CD8-positive, alpha-beta memory T cell (primary cell): ENCODE results near the gene POLR3F. TPM values are rescaled to one million over a fixed set of nuclear protein-coding genes. Genes with fewer than 3 reads are reported as not detected.
"Not testable (repeated sequence)": the region's sequence is repeated elsewhere in the genome, so short reads cannot be mapped to it uniquely, and the experiment has no call there.

ENCODE experiments used
- CTCF ChIA-PET: fragments of 350-600 bp; sonication (Branson Sonifier 250); formaldehyde crosslinking; loops from one replicate; lab custom pipeline; 2021; ENCODE audit warnings: antibody characterized with exemption; lab: Charles Lee
- POLR2A ChIA-PET: fragments of 350-600 bp; sonication (Branson Sonifier 250); formaldehyde crosslinking; loops from one replicate; lab custom pipeline; 2021; ENCODE audit warnings: antibody characterized with exemption; lab: Charles Lee
- DNase-seq, 5 donors: peaks; one replicate each; pipeline versions ENCODE4 v3.0.0 to v3.0.0-alpha.2; 2020 to 2022; ENCODE audit warnings: mixed read lengths in 1 of 5
- H3K27ac ChIP-seq: one replicate; pipeline ENCODE4 v1.7.0; 2013; ENCODE audit warnings: low read depth, mild to moderate bottlenecking, low read length, moderate library complexity
- H3K27me3 ChIP-seq: 2 replicates; pipeline ENCODE4 v1.7.0; 2013; ENCODE audit warnings: low read length, mild to moderate bottlenecking; ENCODE audit not compliant: insufficient read depth, poor library complexity, severe bottlenecking
- H3K36me3 ChIP-seq: 2 replicates; pipeline ENCODE4 v1.7.0; 2013; ENCODE audit warnings: mild to moderate bottlenecking, low read length, moderate library complexity; ENCODE audit not compliant: insufficient read depth
- H3K4me1 ChIP-seq: 2 replicates; pipeline ENCODE4 v1.7.0; 2013; ENCODE audit warnings: mild to moderate bottlenecking, low read length, moderate library complexity; ENCODE audit not compliant: insufficient read depth
- H3K4me3 ChIP-seq: 2 replicates; pipeline ENCODE4 v1.7.0; 2013; ENCODE audit warnings: mild to moderate bottlenecking, low read length
- H3K9me3 ChIP-seq: 2 replicates; pipeline ENCODE4 v1.7.0; 2013; ENCODE audit warnings: mild to moderate bottlenecking, low read length
- H3K27ac Mint-ChIP-seq, 8 donors: one replicate each; pipeline ENCODE4 v1.8.0; 2020 to 2021; ENCODE audit warnings: mixed read lengths in 8 of 8, mild to moderate bottlenecking in 6 of 8, inconsistent platforms in 3 of 8, moderate library complexity in 3 of 8
- H3K27me3 Mint-ChIP-seq, 2 donors: one replicate each; pipeline ENCODE4 v1.8.0; 2020 to 2021; ENCODE audit warnings: mixed read lengths in 2 of 2, mild to moderate bottlenecking in 1 of 2, moderate library complexity in 1 of 2
- H3K36me3 Mint-ChIP-seq, 3 donors: one replicate each; pipeline ENCODE4 v1.8.0; 2020 to 2021; ENCODE audit warnings: mixed read lengths in 3 of 3, inconsistent platforms in 1 of 3, mild to moderate bottlenecking in 1 of 3
- H3K4me1 Mint-ChIP-seq, 3 donors: one replicate each; pipeline ENCODE4 v1.8.0; 2020 to 2021; ENCODE audit warnings: mixed read lengths in 3 of 3, inconsistent platforms in 1 of 3, mild to moderate bottlenecking in 1 of 3
- H3K4me3 Mint-ChIP-seq, 7 donors: one replicate each; pipeline ENCODE4 v1.8.0; 2020 to 2021; ENCODE audit warnings: mixed read lengths in 7 of 7, mild to moderate bottlenecking in 6 of 7, moderate library complexity in 4 of 7, inconsistent platforms in 2 of 7
- H3K9me3 Mint-ChIP-seq, 5 donors: one replicate each; pipeline ENCODE4 v1.8.0; 2020 to 2022; ENCODE audit warnings: mixed read lengths in 5 of 5, mild to moderate bottlenecking in 3 of 5, moderate library complexity in 2 of 5, inconsistent platforms in 1 of 5
- polyA plus RNA-seq: library from polyadenylated mRNA; unstranded; fragments of 300-500 nt; fragmentation: Illumina TruSeq; gene quantifications from one replicate; pipeline ENCODE4 v1.2.3, GENCODE V29; 2021
- total RNA-seq, 2 experiments: library from RNA; stranded (reverse); gene quantifications; one replicate each; pipeline ENCODE4 v1.2.3, GENCODE V29; 2021

The POLR3F gene
- total and polyA plus RNA-seq, 3 experiments from 2014 or later = 8.2 to 18.0 (median 17.3) TPM

DNA sequence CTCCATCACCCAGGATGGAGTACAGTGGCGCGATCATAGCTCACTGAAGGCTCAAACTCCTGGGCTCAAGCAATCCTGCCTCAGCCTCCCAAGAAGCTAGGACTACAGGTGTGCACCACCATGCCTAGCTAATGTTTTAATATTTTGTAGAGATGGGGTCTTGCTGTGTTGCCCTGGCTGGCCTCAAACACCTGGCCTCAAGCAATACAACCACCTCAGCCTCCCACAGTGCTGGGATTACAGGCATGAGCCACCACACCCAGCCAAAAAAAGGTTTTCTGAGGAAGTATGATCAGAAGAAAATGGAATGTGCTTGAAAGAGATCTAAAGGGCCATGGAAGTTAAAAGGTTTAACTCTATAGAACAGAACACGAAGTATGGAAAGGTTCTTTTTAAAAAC lies 21.1 kb downstream of the POLR3F start:
- H3K36me3 Mint-ChIP-seq = peaks cover 4 to 77% (median 20%) of the 10 kb centered on the region in 3 donors
- Histone ChIP-seq H3K27ac (no peak overlapping the region), H3K4me3 (no peak overlapping the region), H3K27me3 (no peaks in the 10 kb centered on the region), H3K36me3 (peaks cover 20% of the 10 kb centered on the region), H3K4me1 (no peaks in the 10 kb centered on the region), H3K9me3 (no peaks in the 10 kb centered on the region)
- ChIA-PET CTCF (interaction anchor here (1.0 kb wide), 1 partner anchor 27 kb away, joined by 3 read pairs; no protein-coding TSS in a partner anchor), POLR2A (no interaction called here)
- H3K9me3 Mint-ChIP-seq = no peaks in the 10 kb centered on the region
- H3K4me3 Mint-ChIP-seq = no peak overlapping the region
- no peak for DNase-seq
- no peaks in the 10 kb centered on the region for H3K27me3 Mint-ChIP-seq
- H3K4me1 Mint-ChIP-seq = peaks cover 0 to 2% (median 0%) of the 10 kb centered on the region in 3 donors
- H3K27ac Mint-ChIP-seq = no peak overlapping the region

DNA sequence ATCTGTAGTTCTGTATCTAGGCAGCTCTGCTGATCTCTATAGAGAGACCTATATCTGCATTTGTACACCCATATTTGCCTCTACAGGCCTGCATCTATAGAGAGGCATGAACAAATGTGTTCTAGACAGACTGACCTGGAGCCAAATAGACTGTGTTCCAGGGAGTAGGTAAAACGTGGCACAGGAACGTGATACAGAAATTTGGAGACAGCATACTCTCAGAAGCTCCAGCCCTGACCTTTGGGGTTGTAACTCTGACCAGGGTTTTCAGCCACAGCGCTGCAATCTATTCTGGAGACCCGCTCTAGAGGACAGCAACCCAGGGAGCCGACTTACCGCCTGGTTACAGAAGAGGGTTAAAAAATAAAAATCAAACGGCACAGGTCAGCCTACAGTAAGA lies 28.9 kb downstream of the POLR3F start:
- Mint-ChIP-seq H3K27me3 (no peaks in the 10 kb centered on the region), H3K4me1 (peaks cover 17 to 21% (median 19%) of the 10 kb centered on the region in 3 donors), H3K9me3 (no peaks in the 10 kb centered on the region), H3K4me3 (peak overlapping the region; percentile 94 to 99 (median 98)), H3K27ac (peak overlapping the region in 7 of 8 donors; percentile 13 to 97 (median 94)), H3K36me3 (peaks cover 0 to 30% (median 8%) of the 10 kb centered on the region in 3 donors)
- no peak for DNase-seq
- H3K27me3 ChIP-seq = no peaks in the 10 kb centered on the region
- CTCF ChIA-PET = interaction anchor here (2.1 to 2.4 kb wide), 2 partner anchors 11 to 13 kb away, joined by 6 to 30 read pairs; partner anchors contain the start of gene SEC23B
- H3K36me3 ChIP-seq = peaks cover 7% of the 10 kb centered on the region
- peaks cover 13% of the 10 kb centered on the region for H3K4me1 ChIP-seq
- H3K4me3 ChIP-seq = peak overlapping the region; percentile 82
- H3K27ac ChIP-seq = no peak overlapping the region
- no peaks in the 10 kb centered on the region for H3K9me3 ChIP-seq
- POLR2A ChIA-PET = interaction anchor here (3.6 kb wide), 1 partner anchor 11 kb away, joined by 41 read pairs; the partner anchor contains the start of gene SEC23B

GRCh38 chr20:18496740-18497592 lies 29.8 kb downstream of the POLR3F start, which contains the start of gene RBBP9:
TSS of gene RBBP9 (minus strand) at chr20:18497225. CDS start at chr20:18497167, 58 bp downstream.
- POLR2A ChIA-PET = interaction anchor here (0.7 to 3.6 kb wide), 3 partner anchors 10 to 358 kb away, joined by 3 to 41 read pairs (median 11); partner anchors contain the start of genes DZANK1, POLR3F and SEC23B
- no peaks in the 10 kb centered on the region for H3K9me3 ChIP-seq
- H3K27me3 ChIP-seq = no peaks in the 10 kb centered on the region
- peak within 1 kb of the TSS; percentile 51 for H3K27ac ChIP-seq
- Mint-ChIP-seq H3K36me3 (peaks cover 3 to 24% (median 4%) of the 10 kb centered on the region in 3 donors), H3K27ac (peak within 1 kb of the TSS; percentile 33 to 97 (median 95)), H3K4me3 (peak within 1 kb of the TSS; percentile 94 to 99 (median 98)), H3K9me3 (no peaks in the 10 kb centered on the region), H3K4me1 (peaks cover 17 to 21% (median 19%) of the 10 kb centered on the region in 3 donors), H3K27me3 (peaks cover 0 to 3% of the 10 kb centered on the region in 2 donors)
- H3K4me1 ChIP-seq = peaks cover 13% of the 10 kb centered on the region
- DNase-seq = peak; percentile 59 to 75 (median 70)
- H3K36me3 ChIP-seq = peaks cover 7% of the 10 kb centered on the region
- CTCF ChIA-PET = interaction anchor here (0.7 to 2.4 kb wide), 5 partner anchors 10 to 28 kb away, joined by 3 to 30 read pairs (median 5); partner anchors contain the start of gene SEC23B
- peak within 1 kb of the TSS; percentile 82 for H3K4me3 ChIP-seq

DNA sequence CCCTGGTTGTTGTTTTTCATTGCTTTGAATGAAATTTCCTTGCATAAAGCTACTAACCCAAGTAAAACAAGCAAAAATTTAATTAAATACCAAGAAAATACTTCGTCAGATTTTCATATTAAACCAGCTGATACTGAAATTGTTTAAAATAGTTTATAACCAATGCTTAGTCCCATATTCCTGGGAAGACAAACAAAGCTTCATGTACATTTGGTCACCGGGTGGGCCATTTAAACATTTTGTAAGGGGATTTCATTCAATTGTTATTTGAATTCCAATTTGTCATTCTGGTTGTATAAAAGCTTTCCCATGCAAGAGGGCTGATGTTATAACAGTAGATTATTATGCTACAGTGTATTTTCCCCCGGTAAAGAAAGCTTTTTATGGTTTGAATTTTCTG lies 30.4 kb downstream of the POLR3F start:
- ChIA-PET POLR2A (interaction anchor here (0.7 to 3.6 kb wide), 3 partner anchors 9 to 358 kb away, joined by 3 to 41 read pairs (median 11); partner anchors contain the start of genes DZANK1, POLR3F and SEC23B), CTCF (interaction anchor here (0.7 to 2.4 kb wide), 4 partner anchors 9 to 28 kb away, joined by 3 to 30 read pairs (median 4); partner anchors contain the start of gene SEC23B)
- peak overlapping the region; percentile 94 to 99 (median 98) for H3K4me3 Mint-ChIP-seq
- no peak for DNase-seq
- H3K4me1 Mint-ChIP-seq = peaks cover 17 to 21% (median 19%) of the 10 kb centered on the region in 3 donors
- no peaks in the 10 kb centered on the region for H3K9me3 Mint-ChIP-seq
- Histone ChIP-seq H3K27ac (no peak overlapping the region), H3K9me3 (no peaks in the 10 kb centered on the region), H3K36me3 (peaks cover 5% of the 10 kb centered on the region), H3K4me3 (peak overlapping the region; percentile 82), H3K27me3 (no peaks in the 10 kb centered on the region), H3K4me1 (peaks cover 13% of the 10 kb centered on the region)
- peaks cover 4 to 17% (median 4%) of the 10 kb centered on the region in 3 donors for H3K36me3 Mint-ChIP-seq
- H3K27ac Mint-ChIP-seq = peak overlapping the region; percentile 33 to 97 (median 95)
- peaks cover 0 to 9% of the 10 kb centered on the region in 2 donors for H3K27me3 Mint-ChIP-seq

DNA sequence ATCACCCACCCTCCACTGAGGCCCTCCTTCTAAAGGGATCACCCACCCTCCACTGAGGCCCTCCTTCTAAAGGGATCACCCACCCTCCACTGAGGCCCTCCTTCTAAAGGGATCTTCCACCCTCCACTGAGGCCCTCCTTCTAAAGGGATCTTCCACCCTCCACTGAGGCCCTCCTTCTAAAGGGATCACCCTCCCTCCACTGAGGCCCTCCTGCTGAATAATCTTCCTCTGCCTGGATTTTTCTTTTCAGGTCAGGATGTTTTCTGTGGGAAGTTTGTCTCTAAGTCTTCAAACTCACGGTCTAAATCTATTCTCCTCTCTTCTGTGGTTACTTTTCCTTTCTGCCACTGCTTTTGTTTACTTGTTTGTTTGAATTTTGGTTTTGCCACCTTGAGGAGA lies 34.5 kb downstream of the POLR3F start:
- H3K27me3 ChIP-seq, H3K36me3 ChIP-seq, H3K4me1 ChIP-seq, DNase-seq, H3K9me3 Mint-ChIP-seq, H3K9me3 ChIP-seq, POLR2A ChIA-PET, H3K4me3 Mint-ChIP-seq, H3K4me3 ChIP-seq, H3K27me3 Mint-ChIP-seq, H3K36me3 Mint-ChIP-seq, CTCF ChIA-PET, H3K27ac ChIP-seq, H3K27ac Mint-ChIP-seq: not testable (repeated sequence)
- H3K4me1 Mint-ChIP-seq = peaks cover 9 to 12% (median 11%) of the 10 kb centered on the region in 3 donors

DNA sequence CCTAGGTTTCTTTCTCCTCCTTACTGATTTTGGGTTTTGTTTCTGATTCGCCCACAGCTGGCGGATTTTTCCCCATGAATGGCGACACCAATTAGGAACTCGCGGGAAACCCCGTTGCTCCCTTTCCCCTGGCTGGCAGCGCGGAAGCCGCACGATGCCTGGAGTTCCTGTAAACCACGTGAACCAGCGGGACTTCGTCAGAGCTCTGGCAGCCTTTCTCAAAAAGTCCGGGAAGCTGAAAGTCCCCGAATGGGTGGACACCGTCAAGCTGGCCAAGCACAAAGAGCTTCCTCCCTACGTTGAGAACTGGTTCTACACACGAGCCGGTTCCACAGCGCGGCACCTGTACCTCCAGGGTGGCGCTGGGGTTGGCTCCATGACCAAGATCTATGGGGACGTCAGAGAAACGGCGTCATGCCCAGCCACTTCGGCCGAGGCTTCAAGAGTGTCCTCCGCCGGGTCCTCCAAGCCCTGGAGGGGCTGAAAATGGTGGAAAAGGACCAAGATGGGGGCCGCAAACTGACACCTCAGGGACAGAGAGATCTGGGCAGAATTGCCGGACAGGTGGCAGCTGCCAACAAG lies 37.4 kb downstream of the POLR3F start:
- peak overlapping the region in 1 of 8 donors; percentile 21 for H3K27ac Mint-ChIP-seq
- peaks cover 0 to 2% (median 0%) of the 10 kb centered on the region in 5 donors for H3K9me3 Mint-ChIP-seq
- ChIA-PET CTCF (interaction anchor here (1.3 kb wide), 1 partner anchor 289 kb away, joined by 3 read pairs; no protein-coding TSS in a partner anchor), POLR2A (interaction anchor here (1.5 kb wide), 1 partner anchor 38 kb away, joined by 3 read pairs; the partner anchor contains the start of gene DZANK1)
- H3K27me3 Mint-ChIP-seq = peaks cover 8 to 9% of the 10 kb centered on the region in 2 donors
- H3K4me3 ChIP-seq = no peak overlapping the region
- no peaks in the 10 kb centered on the region for H3K27me3 ChIP-seq
- peaks cover 21 to 34% (median 30%) of the 10 kb centered on the region in 3 donors for H3K4me1 Mint-ChIP-seq
- no peak overlapping the region for H3K27ac ChIP-seq
- peaks cover 19% of the 10 kb centered on the region for H3K4me1 ChIP-seq
- H3K9me3 ChIP-seq = no peaks in the 10 kb centered on the region
- H3K4me3 Mint-ChIP-seq = peak overlapping the region in 1 of 7 donors; percentile 23
- H3K36me3 Mint-ChIP-seq = peaks cover 2 to 16% (median 4%) of the 10 kb centered on the region in 3 donors
- no peaks in the 10 kb centered on the region for H3K36me3 ChIP-seq
- DNase-seq = no peak

- no peaks in the 10 kb centered on the region for H3K36me3 ChIP-seq
- Mint-ChIP-seq H3K4me3 (peak overlapping the region; percentile 96 to 100 (median 99)), H3K36me3 (peaks cover 14 to 37% (median 15%) of the 10 kb centered on the region in 3 donors), H3K4me1 (peaks cover 31 to 52% (median 51%) of the 10 kb centered on the region in 3 donors), H3K27ac (peak overlapping the region; percentile 98 to 100 (median 100)), H3K27me3 (peaks cover 8% of the 10 kb centered on the region in 2 donors), H3K9me3 (peaks cover 0 to 2% (median 0%) of the 10 kb centered on the region in 5 donors)
- H3K4me3 ChIP-seq = peak overlapping the region; percentile 68
- H3K9me3 ChIP-seq = no peaks in the 10 kb centered on the region
- DNase-seq = no peak
- ChIA-PET CTCF (interaction anchor here (1.0 to 3.1 kb wide), 7 partner anchors 10 to 82 kb away, joined by 3 to 30 read pairs (median 4); partner anchors contain the start of genes RBBP9 and SMIM26), POLR2A (interaction anchor here (0.6 to 2.7 kb wide), 8 partner anchors 9 to 1546 kb away, joined by 3 to 53 read pairs (median 4); partner anchors contain the start of genes CFAP61, CRNKL1, DTD1 and DZANK1)
- peak overlapping the region; percentile 99 for H3K27ac ChIP-seq
- H3K4me1 ChIP-seq = peaks cover 19% of the 10 kb centered on the region
- H3K27me3 ChIP-seq = no peaks in the 10 kb centered on the region
These were observed 39.6 kb downstream of the POLR3F start for GRCh38 chr20:18506744-18507143.
